Mesothelial cell of epicardium (in vitro differentiated cells): ENCODE results near the gene PGBD4. TPM values are rescaled to one million over a fixed set of nuclear protein-coding genes. Genes with fewer than 3 reads are reported as not detected.

Experiments used
- DNase-seq, 2 experiments: peaks; one replicate each; pipeline ENCODE4 v3.0.0; 2021; ENCODE audit warnings: low spot score in 2 of 2; ENCODE audit not compliant: unreplicated experiment in 2 of 2
- H3K27ac Mint-ChIP-seq: 2 replicates; pipeline ENCODE4 v1.8.0; 2021; ENCODE audit warnings: mixed read lengths
- H3K27me3 Mint-ChIP-seq: 2 replicates; pipeline ENCODE4 v1.8.0; 2021; ENCODE audit warnings: low read depth, mixed read lengths
- H3K36me3 Mint-ChIP-seq: 2 replicates; pipeline ENCODE4 v1.8.0; 2021; ENCODE audit warnings: mixed read lengths
- H3K4me1 Mint-ChIP-seq: 2 replicates; pipeline ENCODE4 v1.8.0; 2021; ENCODE audit warnings: mixed read lengths
- H3K4me3 Mint-ChIP-seq: 2 replicates; pipeline ENCODE4 v1.8.0; 2021; ENCODE audit warnings: mild to moderate bottlenecking, moderate library complexity, mixed read lengths
- H3K9me3 Mint-ChIP-seq: 2 replicates; pipeline ENCODE4 v1.8.0; 2021; ENCODE audit warnings: mixed read lengths
- total RNA-seq: library from RNA; stranded (reverse); gene quantifications from 3 replicates; pipeline ENCODE4 v1.2.1, GENCODE V29; 2021
- TF ChIP-seq, protein P1 (sequence below): fragments of 200-600 bp; sonication (generic); IDR thresholded peaks from one replicate; pipeline ENCODE4 v1.5.0; 2021; ENCODE audit warnings: antibody characterized with exemption; ENCODE audit not compliant: unreplicated experiment

PGBD4 gene
- total RNA-seq, 1 donor from 2014 or later: 1.5 TPM

- H3K4me1 Mint-ChIP-seq: peaks cover 6% of the 10 kb centered on the region
- no peaks in the 10 kb centered on the region for H3K27me3 Mint-ChIP-seq
These were observed 22.8 kb downstream of the PGBD4 start for GRCh38 chr15:34124651-34125050.

DNA sequence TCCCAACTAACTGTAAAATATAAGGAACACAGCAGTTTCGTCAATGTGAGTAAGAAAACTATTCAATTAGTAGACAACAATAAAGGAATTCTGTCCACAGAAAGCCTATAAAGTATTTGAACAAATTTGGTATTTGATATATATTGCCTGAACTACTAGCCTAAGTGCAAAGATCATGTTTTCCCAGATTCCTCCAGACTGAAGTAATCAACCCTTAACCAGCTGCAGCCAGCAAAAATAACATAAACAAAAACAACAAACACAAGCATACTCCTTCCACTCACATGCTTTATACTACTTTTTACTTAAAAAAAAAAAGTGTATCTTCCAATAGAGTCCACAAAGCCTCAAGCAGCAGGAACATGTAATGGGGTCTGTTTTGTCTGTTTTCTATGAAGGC lies 24.1 kb downstream of the PGBD4 start:
- Mint-ChIP-seq H3K4me1 (peaks cover 6% of the 10 kb centered on the region), H3K36me3 (no peaks in the 10 kb centered on the region), H3K9me3 (peaks cover 14% of the 10 kb centered on the region), H3K27me3 (no peaks in the 10 kb centered on the region), H3K4me3 (no peak overlapping the region), H3K27ac (no peak overlapping the region)
- DNase-seq: no peak
- TF ChIP-seq, protein P1, sequence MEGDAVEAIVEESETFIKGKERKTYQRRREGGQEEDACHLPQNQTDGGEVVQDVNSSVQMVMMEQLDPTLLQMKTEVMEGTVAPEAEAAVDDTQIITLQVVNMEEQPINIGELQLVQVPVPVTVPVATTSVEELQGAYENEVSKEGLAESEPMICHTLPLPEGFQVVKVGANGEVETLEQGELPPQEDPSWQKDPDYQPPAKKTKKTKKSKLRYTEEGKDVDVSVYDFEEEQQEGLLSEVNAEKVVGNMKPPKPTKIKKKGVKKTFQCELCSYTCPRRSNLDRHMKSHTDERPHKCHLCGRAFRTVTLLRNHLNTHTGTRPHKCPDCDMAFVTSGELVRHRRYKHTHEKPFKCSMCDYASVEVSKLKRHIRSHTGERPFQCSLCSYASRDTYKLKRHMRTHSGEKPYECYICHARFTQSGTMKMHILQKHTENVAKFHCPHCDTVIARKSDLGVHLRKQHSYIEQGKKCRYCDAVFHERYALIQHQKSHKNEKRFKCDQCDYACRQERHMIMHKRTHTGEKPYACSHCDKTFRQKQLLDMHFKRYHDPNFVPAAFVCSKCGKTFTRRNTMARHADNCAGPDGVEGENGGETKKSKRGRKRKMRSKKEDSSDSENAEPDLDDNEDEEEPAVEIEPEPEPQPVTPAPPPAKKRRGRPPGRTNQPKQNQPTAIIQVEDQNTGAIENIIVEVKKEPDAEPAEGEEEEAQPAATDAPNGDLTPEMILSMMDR: no peak

More at GRCh38 chr15:34124651-34125050, 22.8 kb downstream of the PGBD4 start:
- H3K9me3 Mint-ChIP-seq: peaks cover 21% of the 10 kb centered on the region
- no peaks in the 10 kb centered on the region for H3K36me3 Mint-ChIP-seq
- no peak overlapping the region for H3K27ac Mint-ChIP-seq
- no peak overlapping the region for H3K4me3 Mint-ChIP-seq
- TF ChIP-seq, protein P1: no peak
- DNase-seq: no peak

DNA sequence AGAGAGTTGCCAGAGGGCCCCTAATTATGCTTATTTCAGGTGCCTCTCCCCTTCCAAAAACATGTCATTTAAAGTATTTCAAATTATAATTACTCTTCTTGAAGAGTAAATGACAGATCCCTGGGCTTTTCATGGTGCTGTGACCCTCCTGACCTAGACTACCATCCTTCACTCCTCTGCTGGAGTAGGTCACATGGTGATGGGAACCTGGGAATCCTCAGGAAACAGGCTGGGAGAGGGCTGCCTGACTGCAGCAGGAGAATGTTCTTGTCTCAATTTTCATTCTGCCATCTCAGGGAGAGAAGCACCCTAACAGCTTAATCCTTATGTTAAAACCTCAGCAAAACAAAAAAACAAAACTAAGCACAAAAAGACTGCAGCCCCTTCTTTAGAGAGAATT lies 24.6 kb downstream of the PGBD4 start:
- H3K9me3 Mint-ChIP-seq: peaks cover 12% of the 10 kb centered on the region
- H3K27ac Mint-ChIP-seq: no peak overlapping the region
- no peaks in the 10 kb centered on the region for H3K36me3 Mint-ChIP-seq
- no peak for DNase-seq
- H3K4me1 Mint-ChIP-seq: peaks cover 6% of the 10 kb centered on the region
- TF ChIP-seq, protein P1: no peak
- no peaks in the 10 kb centered on the region for H3K27me3 Mint-ChIP-seq
- H3K4me3 Mint-ChIP-seq: no peak overlapping the region

- TF ChIP-seq, protein P1: no peak
- no peaks in the 10 kb centered on the region for H3K27me3 Mint-ChIP-seq
- H3K36me3 Mint-ChIP-seq: no peaks in the 10 kb centered on the region
- no peak overlapping the region for H3K4me3 Mint-ChIP-seq
- peaks cover 7% of the 10 kb centered on the region for H3K9me3 Mint-ChIP-seq
- H3K4me1 Mint-ChIP-seq: no peaks in the 10 kb centered on the region
- H3K27ac Mint-ChIP-seq: no peak overlapping the region
- DNase-seq: no peak
These were observed 27.0 kb downstream of the PGBD4 start for GRCh38 chr15:34128898-34129297.

DNA sequence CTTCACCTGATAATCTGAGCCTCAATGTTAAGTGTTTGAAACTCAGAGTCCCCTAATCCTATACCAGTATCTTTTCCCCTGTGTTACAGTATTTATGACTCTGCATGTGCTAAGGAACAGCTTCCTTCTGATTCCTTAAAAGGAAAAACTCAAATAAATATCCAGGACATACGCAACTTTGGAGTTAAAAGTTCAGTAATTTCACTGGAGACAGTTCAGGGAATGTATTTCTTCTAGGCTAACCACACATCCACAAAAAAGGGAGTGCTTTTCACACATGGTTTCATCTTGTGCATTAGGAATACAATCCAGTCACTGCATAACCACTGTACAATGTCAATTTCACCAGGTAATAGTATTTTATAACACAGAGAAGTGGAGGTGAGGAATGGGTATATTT lies 31.0 kb downstream of the PGBD4 start:
- Mint-ChIP-seq H3K27me3 (no peaks in the 10 kb centered on the region), H3K36me3 (no peaks in the 10 kb centered on the region), H3K4me1 (no peaks in the 10 kb centered on the region), H3K4me3 (no peak overlapping the region), H3K27ac (peak overlapping the region; percentile 64), H3K9me3 (peaks cover under 1% of the 10 kb centered on the region)
- TF ChIP-seq, protein P1: no peak
- DNase-seq: no peak

- TF ChIP-seq, protein P1: no peak
- no peak overlapping the region for H3K4me3 Mint-ChIP-seq
- no peak overlapping the region for H3K27ac Mint-ChIP-seq
- no peaks in the 10 kb centered on the region for H3K27me3 Mint-ChIP-seq
- no peak for DNase-seq
- H3K36me3 Mint-ChIP-seq: peaks cover 2% of the 10 kb centered on the region
- no peaks in the 10 kb centered on the region for H3K4me1 Mint-ChIP-seq
- no peaks in the 10 kb centered on the region for H3K9me3 Mint-ChIP-seq
These were observed 31.6 kb downstream of the PGBD4 start for GRCh38 chr15:34133511-34133910.
